CD1c-positive myeloid dendritic cell (primary cell): ENCODE results near the gene RDH11.
"Not testable (repeated sequence)": the region's sequence is repeated elsewhere in the genome, so short reads cannot be mapped to it uniquely, and the experiment has no call there.

Experiments
- DNase-seq: peaks from one replicate; pipeline ENCODE4 v3.0.0-alpha.2; 2016; ENCODE audit errors: extremely low spot score

The RDH11 gene

DNA sequence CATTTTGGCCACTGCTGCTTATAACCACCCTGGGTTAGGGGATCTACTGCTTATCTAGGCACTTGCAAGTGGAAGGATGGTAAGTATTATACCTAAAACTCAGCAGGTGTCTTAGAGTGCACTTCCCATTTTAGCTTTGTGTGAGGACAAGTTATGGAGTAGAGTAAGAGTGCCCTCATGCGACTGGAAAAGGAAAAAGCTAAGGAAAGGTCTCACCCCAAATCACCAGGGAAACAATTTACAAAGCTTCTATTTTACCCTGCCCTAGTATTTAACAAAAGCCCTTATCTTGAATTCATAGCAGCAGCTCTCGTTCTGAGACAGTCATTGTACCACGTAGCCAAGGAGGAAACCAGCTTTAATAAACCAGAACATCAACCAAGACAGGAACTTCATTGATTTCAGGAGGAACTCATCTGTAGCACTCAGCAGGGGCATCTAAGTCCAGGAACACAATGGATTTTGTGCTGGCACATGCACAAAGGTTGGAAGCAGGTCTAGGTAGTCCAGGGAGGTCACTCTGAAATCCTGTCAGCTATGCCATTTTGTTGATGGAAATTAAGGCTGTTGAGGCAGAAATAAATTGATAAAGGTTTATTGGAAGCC lies 9.0 kb upstream of the RDH11 start:
- peak; percentile 77 for DNase-seq

DNA sequence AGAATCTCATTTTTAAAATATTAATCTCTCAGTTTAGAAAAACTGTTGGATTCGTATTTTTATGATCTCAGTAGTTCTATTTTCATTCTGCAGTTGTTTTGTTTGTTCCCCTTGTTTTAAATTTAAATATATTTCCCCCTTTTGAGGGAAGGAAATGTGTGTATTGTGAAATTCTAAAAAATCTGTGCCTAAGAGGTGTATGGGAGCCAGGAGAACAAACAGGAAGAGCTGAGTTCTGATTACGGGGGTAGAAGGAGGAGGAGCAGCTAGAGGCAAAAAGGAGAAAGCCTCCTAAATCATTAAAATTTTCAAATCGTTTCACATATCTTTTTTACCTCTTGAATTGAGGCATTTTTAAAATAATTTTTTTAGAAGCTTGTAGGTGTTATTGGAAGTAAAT lies 8.4 kb upstream of the RDH11 start:
- peak; percentile 48 for DNase-seq

DNA sequence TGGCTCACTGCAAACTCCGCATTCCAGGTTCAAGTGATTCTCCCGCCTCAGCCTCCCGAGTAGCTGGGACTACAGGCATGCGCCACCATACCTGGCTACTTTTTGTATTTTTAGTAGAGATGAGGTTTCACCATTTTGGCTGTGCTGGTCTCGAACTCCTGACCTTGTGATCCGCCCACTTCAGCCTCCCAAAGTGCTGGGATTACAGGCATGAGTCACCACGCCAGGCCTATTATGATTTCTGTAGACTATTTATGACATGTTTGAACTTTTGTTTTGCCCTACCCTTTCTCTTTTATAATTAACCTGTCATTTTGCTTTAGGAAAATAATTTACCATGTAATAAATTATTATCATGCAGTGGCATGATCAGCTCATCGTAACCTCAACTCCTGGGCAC lies 5.9 kb upstream of the RDH11 start, which contains the start of gene RDH12:
Gene RDH12 (plus strand): TSS at position 395 of the 400 bp plus-strand sequence. CDS start 20,757 bp downstream, outside the sequence.
- not testable (repeated sequence) for DNase-seq

DNA sequence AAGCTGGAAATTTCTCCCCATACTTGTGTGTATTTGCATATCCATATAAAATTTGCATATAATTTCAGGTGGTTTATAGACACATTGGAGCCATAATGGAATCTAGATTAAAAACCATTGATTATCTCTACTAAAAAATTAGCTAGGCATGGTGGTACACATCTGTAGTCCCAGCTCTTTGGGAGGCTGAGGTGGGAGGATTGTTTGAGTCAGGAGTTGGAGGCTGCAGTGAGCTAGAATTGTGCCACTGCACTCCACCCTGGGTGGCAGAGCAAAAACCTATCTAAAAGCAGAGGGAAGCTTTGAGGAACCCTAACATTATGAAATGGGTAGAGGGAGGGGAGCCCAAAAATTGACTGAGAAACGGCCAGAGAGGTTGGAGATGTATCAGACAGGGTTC lies 2.6 kb upstream of the RDH11 start:
- no peak for DNase-seq

DNA sequence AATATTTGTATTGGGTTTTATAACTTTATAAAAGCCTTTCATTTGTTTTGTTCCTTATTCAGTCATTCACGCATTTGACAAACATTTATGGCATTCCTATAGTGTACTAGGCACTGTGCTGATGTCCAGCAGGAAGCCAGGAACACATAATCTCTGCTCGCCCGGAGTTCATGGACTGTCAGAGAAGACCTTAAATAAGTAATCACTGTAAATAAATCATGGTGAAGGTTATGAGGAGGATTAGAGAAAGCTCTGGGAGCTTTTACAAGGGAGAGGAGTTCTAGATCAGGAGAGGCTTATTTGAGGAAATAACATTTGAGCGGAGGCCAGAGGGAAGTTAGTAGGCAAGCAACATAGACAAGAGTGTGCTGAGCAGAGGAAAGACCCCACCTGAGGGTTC lies 1.4 kb upstream of the RDH11 start:
- no peak for DNase-seq

DNA sequence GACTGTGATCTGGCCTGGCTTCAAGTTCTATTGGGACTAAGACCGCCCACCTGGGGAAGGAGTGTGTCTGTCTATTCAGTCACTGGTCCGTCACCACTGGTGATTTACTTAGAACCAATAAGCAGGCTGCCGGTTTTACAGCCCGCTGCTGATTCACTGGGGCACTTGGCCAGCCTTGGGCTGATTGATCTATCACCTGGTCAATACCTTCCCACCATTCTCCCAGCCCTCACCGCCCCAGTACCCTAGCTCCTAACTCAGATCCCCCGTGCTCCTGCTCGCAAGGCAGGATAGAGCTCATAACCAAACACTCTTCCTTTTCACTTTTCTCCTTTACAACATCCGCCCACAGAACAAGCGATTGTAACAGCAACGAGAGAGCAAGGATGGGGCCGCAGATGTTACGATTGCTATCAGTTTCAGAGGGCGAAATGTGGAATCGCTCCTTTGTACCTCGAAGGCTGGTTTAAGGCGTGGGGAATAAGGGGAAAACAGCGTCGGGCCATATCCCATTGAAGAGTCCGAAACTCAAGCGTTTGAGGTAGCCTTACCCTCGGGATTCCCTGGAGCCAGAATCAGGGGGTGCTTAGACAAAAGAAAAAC lies 672 bp downstream of the RDH11 start:
- peak; percentile 81 for DNase-seq

DNA sequence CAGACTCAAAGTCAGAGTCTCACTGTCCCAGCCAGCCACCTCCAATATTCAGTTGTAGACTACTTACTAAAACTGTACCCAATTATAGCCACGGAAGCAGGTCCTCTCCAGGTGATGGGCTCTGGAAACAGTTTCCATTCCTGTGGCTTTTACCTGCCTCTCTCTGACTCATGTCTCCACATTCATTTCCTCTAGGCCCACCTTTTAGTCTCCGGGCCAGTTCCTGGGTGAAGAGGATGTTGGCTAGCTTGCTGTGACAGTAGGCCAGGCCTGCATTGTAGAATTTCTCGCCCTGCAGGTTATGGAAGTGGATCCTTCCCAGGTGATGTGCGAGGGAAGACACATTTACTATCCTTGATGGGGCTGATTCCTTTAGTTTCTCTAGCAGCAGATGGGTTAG lies 5.6 kb downstream of the RDH11 start:
- DNase-seq: no peak

DNA sequence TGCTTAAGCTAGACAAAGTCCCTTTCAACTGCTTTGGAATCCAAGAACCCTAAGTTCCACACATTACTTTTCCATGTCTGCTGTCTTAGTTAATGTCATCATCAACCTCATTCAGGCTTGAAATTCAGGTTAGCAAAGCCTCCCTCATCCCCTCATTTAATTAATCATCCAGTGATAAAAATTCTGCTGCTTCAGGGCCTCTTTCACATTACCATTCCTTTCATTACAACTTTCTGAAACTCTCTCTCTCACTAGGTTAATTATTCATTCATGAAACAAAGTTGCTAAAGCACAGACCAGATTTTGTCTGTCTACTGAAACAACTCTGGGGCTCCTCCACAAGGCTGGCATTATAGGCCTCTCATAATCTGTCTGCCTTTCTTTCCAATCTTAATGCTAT lies 11.7 kb downstream of the RDH11 start:
- DNase-seq: no peak

DNA sequence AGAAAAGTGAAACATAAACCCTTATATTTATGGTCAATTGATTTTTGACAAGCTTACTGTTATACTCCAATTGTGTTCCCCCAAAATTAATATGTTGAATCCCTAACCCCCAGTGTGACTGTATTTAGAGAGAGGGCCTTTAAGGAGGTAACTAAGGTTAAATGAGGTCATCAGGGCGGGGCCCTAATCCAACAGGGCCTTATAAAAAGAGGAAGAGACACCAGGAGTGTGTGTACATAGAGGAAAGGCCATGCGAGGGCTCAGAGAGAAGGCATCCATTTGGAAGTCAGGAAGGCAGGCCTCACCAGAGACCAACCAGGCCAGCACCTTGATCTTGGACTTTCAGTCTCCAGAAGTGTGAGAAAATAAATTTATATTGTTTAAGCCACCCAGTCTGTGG lies 14.6 kb downstream of the RDH11 start:
- peak; percentile 86 for DNase-seq

DNA sequence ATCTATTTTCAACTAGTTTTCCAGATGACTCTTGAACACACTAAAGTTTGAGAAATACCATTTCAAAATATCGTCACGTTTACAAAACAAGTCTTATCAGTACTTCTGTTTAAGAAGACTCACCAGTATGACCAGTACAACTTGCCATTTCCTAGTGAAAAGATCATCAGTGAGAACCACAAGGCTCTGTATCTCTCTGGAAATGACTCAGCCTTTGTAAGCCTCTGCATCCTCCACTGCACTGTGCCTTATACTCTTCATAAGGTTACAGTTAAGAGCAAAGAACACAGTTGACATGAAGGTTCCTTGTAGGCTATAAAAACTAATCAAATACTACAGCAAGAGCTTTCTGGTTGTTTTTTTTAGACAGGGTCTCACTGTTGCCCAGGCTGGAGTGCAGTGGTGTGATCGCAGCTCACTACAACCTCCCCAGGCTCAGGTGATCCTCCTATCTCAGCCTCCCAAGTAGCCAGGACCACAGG lies 15.4 kb downstream of the RDH11 start:
- peak; percentile 83 for DNase-seq

DNA sequence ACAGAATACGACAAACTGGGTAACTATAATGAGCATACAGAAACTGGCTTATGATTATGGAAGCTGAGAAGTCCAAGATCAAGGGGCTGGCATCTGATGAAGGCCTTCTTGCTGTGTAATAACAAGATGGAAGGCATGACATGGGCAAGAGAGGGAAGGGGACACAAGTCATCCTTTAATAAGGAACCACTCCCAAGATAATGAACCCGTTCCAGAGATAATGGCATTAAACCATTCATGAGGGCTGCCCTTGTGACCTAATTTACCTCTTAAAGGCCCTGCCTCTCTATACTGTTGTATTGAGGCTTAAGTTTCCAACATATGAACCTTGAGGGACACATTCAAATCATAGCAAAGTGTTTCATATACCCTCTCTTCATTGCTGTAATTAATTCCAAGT lies 16.6 kb downstream of the RDH11 start:
- DNase-seq: no peak

DNA sequence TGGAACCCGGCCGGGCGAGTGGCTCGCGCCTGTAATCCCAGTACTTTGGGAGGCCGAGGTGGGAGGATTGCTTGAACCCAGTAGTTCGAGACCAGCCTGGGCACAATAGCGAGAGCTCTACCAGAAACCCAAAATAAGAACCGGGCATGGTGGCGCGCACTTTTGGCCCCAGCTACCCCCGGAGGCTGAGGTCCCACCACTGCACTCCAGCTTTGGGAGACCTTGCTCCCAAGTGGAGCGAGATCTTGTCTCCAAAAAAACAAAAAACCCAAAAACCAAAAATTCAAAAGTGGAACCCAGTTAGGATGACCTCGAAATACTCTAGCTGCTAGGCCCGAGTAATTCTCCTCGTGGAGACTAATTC lies 20.4 kb downstream of the RDH11 start:
- DNase-seq: no peak

DNA sequence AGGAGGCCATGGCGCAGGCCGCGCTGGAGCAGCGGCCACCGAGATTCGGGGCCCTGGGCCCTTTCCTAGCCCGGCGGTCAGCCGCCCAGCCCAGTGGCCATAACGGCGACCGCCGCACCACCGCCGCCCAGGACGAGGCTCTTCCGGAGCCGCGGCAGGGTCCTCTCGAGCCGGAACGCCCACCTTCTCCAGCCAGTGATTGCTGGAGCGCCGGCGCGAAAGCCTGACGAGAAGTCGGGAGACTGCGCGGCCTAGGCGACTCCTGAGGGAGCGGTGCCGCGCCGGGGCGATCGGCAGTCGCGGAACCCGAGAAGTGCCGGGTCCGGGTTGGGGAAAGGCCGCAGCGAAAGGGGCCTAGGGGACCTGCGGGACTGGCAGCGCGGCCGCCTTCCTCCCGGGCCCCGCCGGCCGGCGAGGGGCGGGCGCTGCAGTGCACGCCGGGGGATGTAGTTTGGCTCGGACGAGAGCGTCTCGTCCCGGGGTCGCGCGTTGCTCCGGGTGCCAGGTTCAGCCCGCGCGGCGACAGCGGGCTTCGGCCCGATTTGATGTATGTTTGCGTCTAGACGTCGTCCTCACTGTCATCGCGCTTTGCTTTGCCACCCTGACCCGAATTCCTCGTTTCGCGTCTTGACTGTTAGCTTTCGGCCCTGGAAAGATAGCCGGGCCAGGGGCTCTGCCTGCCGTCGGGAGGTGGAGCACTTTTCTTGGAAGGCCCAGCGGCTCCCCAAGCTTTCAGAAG lies 20.9 kb downstream of the RDH11 start, which contains the start of gene VTI1B:
Gene VTI1B (minus strand): TSS at position 153 of the 739 bp plus-strand sequence. CDS start 143 bp downstream, at position 10.
- DNase-seq: peak; percentile 86

DNA sequence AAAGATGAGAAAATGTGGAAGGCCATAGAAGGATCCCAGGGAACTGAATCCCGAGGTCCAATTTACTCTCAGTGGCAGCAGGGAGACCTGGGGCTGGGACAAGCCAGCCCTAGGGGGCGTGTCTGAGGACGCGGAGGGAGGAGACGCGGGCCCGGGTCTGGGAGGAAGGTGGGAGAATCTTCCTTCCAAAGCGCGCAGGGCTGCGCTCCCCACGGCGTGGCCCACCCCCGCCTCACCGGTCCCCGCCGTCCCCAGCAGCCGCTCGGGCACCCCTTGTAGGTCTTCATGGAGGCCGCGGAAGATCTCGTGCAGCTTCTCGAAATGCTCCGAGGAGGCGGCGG lies 21.5 kb downstream of the RDH11 start:
- DNase-seq: peak; percentile 73

DNA sequence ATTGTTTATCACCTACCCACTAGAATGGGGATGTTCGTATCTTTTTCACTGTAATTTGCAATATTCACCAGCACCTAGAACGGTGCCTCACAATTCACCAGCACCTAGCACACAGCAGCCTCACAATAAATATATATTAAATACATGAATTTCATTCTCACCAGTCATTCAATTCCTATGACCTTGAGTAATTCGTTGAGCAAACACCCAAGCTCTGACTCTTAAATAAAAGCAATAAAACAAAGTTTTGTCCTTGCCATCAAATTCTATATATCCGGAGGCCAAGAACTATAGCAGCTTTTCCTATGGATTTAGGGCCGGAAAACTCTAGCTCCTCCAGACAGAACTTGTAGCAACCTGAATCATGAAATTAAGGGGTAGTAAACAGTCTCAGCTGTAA lies 22.1 kb downstream of the RDH11 start:
- no peak for DNase-seq

DNA sequence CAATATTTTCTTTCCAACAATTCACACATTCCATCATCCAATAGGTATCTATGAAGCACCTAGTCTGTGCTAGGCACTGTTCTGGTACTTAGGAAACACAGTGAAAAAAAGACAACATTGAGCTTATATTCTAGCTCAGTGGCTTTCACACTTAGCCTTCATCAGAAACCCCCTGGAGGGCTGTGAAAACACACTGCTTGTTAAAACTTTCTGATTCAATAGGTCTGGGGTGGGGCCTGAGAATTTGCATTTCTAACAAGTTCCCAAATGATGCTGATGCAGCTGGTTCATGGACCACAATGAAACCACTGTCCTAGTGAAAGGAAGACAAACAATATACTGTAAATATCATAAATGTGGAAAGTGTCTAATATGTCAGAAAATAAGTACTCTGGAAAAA lies 27.0 kb downstream of the RDH11 start:
- no peak for DNase-seq

DNA sequence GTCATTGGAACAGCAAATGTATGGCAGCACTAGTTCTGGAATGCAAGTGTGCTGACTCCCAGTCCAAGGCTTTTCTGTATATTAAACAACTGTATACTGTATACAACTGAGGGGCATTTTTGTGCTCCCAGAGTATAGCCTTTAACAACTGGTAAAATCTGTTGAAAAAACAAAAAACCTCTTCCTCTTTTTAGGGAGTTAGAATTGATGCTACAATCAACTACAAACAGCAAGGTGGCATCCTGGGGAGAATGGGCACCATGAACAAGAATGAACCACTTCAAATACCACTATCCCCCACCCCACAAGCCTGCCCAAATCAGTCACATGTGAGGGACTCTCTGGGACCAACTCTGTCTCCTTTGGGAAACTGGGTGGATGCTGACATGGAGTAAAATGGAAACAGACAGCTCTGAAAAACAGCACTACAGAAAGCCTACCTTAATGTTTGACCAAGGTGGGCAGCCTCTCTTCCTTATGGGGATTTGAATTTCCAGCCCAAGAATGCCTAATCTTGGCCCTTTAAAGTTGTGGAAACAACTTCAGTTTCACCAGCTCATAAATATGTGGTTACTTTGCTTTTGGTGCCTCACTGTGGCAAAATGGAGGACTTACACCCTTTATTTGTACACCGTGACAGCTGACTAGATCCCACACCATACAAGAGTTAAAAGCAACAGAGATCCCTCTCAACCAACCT lies 28.7 kb downstream of the RDH11 start:
- peak; percentile 67 for DNase-seq

DNA sequence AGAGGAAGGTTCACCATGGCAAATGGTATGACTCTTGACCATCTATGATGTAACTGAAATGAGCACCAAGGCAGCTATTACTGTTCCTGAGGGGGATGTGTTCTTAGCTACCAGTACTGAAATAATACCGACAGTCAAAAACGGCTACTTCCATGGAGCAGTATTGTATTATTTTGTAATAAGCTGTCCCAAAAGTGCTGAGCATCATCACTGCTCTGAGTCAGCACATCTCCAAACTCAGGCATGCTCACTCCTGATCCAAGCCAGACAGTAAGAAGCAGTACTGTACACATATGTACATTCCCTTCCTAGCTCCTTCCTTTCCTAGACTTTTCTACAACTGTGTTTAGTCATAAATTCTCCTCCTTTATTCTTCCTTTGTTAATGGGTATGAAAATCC lies 29.7 kb downstream of the RDH11 start:
- no peak for DNase-seq

DNA sequence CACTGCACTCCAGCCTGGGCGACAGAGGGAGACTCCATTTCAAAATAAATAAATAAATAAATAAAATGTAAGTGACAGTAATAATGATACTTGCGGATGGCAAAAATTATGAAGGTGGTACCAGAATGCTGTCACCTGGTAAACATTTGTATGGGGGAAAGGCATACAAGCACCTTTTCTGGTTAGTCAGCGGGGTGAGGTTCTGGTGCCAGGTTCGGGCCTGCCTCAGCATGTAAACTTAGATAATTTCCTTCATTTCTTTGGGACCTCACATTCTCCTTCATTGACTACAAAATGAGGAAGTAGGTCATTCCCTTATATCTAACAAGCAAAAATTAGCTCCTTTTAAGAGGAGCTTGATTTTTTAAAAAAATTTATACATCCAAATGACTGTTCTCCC lies 31.9 kb downstream of the RDH11 start:
- no peak for DNase-seq

DNA sequence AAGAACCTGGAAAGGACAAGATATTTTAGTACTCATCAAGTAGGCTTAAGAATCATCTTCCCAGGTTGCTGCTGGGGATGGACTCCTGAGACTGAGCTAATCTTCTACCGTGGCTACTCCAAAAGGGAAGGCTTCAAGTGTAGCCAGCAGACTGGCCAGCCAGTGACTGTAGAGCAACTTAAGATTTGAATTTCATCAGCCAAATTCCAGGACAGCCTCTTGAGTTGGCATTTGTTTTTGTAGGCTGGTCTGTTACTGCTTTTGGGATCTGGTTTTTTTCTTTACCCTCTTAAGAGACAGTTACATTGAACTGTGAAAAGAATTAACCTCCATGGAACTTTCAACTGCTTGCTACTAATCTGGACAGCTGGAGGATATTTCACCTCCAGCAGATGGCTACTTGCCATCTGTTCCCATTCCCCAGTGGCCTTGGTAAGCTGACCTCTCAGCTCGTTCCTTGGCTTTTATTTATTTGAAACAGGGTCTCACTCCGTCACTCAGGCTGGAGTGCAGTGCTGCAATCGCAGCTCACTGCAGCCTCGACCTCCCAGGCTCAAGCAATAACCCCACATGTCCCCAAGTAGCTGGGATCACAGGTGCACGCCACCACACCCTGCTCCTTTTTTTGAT lies 41.8 kb downstream of the RDH11 start:
- no peak for DNase-seq

DNA sequence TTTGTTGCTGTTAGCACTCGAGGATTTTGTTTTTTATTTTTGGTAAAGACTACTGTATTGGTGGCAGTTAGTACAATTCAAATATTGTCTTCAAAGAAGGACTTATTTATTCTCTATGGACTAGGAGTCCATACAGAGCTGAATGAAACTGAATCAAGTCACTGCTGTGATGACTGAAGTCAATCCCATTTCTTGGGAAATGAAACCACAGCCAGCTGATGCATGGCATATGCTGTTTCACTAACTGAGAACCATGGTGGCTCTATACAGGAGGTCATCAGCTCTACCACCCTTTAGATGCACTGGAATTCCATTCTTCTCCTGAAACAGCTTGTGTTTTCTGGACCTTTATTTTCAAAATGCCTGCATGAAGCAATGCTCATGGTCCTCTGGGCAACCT lies 43.4 kb downstream of the RDH11 start:
- no peak for DNase-seq

DNA sequence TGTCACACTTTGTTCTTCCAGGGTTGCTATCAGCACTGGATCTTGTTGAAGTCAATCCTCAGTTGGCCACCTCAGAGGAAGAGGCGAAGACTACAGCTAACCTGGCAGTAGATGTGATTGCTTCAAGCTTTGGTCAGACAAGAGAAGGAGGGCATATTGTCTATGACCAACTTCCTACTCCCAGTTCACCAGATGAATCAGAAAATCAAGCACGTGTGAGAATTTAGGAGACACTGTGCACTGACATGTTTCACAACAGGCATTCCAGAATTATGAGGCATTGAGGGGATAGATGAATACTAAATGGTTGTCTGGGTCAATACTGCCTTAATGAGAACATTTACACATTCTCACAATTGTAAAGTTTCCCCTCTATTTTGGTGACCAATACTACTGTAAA lies 44.9 kb downstream of the RDH11 start:
- DNase-seq: no peak
